Measurements from ENCODE around the gene CRYM.

CRYM gene

DNA sequence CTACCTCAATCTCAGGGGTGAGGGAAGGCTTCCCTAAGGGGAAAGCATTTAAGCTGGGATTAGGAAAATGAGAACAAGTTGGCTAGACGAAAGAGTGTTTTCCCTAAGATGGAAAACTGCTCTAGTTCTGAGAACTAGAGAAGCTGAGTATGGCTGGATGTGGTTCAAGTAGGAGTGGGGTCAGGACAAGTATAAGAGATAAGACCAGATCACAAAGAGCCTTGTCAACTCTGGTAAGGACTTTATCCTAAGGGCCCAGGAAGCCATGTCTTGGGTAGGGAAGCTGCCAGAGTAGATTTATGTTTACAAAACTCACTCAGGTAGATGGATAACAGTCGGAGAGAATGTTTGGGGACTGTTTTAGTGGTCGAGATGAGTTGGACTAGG, 42.9 kb downstream of the CRYM start:
- no peak for DNase-seq (ENCODE audit: low read depth)
- TF ChIP-seq, protein P1, sequence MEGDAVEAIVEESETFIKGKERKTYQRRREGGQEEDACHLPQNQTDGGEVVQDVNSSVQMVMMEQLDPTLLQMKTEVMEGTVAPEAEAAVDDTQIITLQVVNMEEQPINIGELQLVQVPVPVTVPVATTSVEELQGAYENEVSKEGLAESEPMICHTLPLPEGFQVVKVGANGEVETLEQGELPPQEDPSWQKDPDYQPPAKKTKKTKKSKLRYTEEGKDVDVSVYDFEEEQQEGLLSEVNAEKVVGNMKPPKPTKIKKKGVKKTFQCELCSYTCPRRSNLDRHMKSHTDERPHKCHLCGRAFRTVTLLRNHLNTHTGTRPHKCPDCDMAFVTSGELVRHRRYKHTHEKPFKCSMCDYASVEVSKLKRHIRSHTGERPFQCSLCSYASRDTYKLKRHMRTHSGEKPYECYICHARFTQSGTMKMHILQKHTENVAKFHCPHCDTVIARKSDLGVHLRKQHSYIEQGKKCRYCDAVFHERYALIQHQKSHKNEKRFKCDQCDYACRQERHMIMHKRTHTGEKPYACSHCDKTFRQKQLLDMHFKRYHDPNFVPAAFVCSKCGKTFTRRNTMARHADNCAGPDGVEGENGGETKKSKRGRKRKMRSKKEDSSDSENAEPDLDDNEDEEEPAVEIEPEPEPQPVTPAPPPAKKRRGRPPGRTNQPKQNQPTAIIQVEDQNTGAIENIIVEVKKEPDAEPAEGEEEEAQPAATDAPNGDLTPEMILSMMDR (IDR thresholded peaks at IDR 0.05; ENCODE audit: low read length, missing control alignments): no peak

DNA sequence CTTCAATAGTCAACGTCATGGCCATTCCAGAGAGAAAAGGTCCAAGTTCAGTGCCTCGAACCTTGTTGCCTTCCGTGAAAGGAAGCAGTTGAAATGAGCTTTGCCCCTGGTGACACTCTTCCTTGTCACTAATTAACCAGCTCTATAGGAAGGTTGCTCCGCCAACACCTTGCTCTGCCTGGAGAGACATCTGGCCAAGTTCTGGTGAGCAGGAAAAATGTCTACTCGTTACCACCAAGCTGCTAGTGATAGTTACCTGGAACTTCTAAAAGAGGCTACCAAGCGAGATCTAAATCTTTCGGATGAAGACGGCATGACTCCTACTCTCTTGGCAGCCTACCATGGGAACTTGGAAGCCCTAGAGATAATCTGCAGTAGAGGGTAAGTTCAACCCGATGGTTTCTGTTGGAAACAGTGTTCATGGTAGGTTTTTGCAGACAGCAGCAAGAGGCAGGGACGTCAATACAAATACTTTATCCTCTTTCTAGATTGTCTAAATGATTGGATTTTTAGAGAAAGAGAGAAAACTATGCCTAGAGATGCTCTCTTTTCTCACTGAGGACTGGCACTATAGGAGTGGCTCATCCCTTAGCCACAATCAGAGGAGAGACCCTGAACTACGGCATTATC, 44.5 kb downstream of the CRYM start, which contains the start of gene ANKS4B:
Gene ANKS4B, plus strand, starts transcription at position 179 of the 630 bp plus-strand sequence. Its CDS starts 39 bp downstream, at position 218.
- H3K4me3 ChIP-seq (replicated peaks; ENCODE audit: low read depth, low read length): no peak within 1 kb of the TSS
- no peak for DNase-seq (ENCODE audit: low read depth)
- TF ChIP-seq, protein P1 (IDR thresholded peaks at IDR 0.05; ENCODE audit: low read length, missing control alignments): no peak

More for the DNA sequence above, 42.9 kb downstream of the CRYM start:
- no peak overlapping the region for H3K4me3 ChIP-seq (replicated peaks; ENCODE audit: low read depth, low read length)

DNA sequence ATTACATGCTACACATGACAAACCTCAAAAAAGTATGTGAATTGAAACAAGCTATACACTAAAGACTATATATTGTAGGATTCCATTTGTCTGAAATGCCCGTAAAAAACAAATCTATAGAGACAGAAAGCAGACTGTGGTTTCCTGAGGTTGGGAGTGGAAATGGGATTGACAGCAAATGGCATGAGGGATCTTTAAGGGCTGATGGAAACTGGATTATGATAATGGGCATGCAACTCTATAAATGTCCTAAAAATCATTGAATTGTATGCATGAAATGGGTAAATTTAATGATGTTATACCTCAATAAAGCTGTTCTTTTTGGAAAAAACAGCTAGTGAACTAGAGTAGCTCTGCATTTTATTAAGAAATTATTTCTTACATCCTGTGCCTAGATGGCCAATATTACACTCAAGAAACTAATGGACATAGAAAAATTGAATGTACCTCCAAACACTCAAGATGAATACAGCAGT, 45.0 kb downstream of the CRYM start:
- no peak for DNase-seq (ENCODE audit: low read depth)
- no peak overlapping the region for H3K4me3 ChIP-seq (replicated peaks; ENCODE audit: low read depth, low read length)
- TF ChIP-seq, protein P1 (IDR thresholded peaks at IDR 0.05; ENCODE audit: low read length, missing control alignments): no peak

DNA sequence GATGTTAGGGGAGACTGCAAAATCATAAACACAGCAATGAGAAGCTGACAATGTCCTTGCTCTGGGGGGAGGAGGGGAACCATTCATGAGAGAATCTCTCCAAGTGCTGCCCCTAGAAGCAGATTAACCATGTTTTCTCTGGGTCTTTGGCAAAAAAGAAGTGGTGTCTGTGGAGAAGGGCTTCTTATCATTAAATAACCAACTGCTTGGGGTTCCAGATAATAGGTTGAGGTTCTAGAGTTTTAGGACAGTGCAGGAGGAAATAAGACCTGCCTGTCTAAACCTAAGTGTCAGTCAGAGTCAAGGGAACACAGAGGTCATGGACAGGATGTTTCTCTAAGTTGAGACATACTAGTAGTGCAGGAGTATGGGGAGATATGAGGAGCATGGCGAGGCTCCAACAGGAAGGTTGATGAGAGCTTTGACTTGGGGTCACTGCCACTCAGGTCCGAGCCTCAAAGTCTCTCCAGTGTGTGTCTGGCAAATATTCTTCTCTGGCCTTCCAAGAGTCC, 49.7 kb downstream of the CRYM start:
- H3K4me3 ChIP-seq (replicated peaks; ENCODE audit: low read depth, low read length): no peak overlapping the region
- TF ChIP-seq, protein P1 (IDR thresholded peaks at IDR 0.05; ENCODE audit: low read length, missing control alignments): no peak
- DNase-seq (ENCODE audit: low read depth): no peak

DNA sequence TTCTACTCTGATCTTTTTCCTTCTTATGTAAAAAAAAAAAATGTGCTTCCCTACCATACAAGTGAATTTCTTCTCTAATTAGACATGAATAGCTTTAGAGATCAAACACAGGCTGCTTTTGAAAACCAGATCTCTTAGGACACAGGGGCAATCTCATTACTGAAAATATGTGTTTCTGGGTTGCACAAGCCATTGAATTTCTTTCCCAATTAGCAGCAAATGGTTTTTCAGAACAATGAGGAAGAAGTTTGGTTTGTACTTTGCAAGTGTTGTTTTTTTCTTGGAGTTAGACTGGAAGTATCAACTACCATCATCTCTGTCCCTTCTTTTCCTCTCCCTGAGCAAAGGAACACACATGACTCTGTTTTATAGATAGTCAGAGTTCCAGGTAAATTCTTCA, 50.2 kb downstream of the CRYM start:
- TF ChIP-seq, protein P1 (IDR thresholded peaks at IDR 0.05; ENCODE audit: low read length, missing control alignments): no peak
- no peak for DNase-seq (ENCODE audit: low read depth)

DNA sequence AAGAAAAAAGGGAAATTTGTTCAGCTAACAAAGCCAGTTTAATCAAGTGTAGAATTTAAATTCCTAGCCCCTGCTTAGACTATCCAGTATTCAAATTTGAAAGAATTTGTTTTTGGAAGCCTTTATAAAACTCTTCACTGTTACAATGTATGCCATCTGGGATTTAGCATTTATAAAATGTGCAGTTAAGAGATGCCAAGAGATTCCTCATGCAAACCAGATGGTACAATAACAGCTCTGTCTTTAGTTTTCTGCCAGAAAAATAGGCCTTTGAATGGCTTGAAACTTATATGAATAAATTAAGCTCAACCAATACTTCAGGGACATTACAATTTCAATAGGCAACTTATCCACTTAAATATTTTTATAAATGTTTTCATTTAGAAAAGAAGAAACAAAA, 51.3 kb downstream of the CRYM start:
- TF ChIP-seq, protein P1 (IDR thresholded peaks at IDR 0.05; ENCODE audit: low read length, missing control alignments): no peak
- H3K4me3 ChIP-seq (replicated peaks; ENCODE audit: low read depth, low read length): no peak overlapping the region
- DNase-seq (ENCODE audit: low read depth): no peak

More for the DNA sequence above, 50.2 kb downstream of the CRYM start:
- no peak overlapping the region for H3K4me3 ChIP-seq (replicated peaks; ENCODE audit: low read depth, low read length)

DNA sequence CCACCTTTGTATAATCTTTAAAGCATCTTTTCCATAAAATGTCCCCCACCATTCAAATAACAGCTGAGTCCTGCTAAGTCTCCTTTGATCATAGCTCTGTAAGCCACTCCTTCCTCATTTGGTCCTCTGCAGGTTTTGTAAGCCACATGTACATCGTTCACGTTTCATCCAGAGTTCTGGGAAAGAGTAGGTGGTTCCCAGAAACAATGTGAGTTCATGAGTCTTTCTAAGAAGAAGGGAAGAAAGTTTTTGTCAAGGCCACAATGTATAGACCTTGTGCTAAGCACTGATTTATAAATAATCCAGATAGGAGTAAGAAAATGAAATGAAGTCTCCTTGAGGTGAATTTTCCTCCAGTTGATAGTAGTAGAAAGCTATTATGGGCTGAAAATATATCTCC, 53.3 kb downstream of the CRYM start:
- TF ChIP-seq, protein P1 (IDR thresholded peaks at IDR 0.05; ENCODE audit: low read length, missing control alignments): no peak
- no peak overlapping the region for H3K4me3 ChIP-seq (replicated peaks; ENCODE audit: low read depth, low read length)
- DNase-seq (ENCODE audit: low read depth): no peak

Data from fibroblast of pulmonary artery (primary cell).